Non-pigmented ciliary epithelial cell (primary cell): ENCODE measurements around the gene SRSF6.
"Not testable (repeated sequence)": the region's sequence is repeated elsewhere in the genome, so short reads cannot be mapped to it uniquely, and the experiment has no call there.

Experiments used
- DNase-seq: peaks from one replicate; pipeline ENCODE4 v3.0.0-alpha.2; 2010; ENCODE audit warnings: low read depth

The SRSF6 gene

DNA sequence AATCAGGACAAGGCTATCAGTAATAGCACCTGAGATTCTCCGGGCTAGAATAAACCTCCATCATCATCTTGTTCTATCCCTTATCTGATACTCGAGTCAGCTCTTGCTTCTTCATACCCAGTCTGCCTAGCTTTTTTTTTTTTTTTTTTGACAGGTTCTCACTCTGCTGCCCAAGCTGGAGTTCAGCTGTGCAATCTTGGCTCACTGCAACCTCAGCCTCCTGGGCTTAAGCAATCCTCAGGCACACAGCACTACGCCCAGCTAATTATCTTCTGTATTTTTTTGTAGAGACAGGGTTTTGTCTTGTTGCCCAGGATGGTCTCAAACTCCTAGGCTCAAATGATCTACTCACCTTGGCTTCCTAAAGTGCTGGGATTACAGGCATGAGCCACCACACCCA, 19.5 kb downstream of the SRSF6 start:
- DNase-seq = no peak

DNA sequence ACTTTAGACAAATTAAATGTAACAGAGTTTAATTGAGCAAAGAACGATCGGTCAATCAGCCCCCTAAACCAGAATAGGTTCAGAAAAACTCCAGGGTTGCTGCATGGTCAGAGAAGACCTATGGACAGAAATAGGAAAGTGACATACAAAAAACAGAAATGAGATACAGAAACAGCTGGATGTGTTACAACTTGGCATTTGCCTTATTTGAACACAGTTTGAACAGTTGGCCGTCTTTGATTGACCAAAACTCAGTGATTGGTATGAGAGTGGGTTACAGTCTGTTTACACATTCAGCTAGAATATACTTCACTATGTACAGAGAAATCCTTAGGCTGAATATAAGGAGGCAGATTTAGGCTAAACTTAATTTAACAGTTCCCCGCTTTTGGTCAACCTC, 19.9 kb downstream of the SRSF6 start:
- no peak for DNase-seq

DNA sequence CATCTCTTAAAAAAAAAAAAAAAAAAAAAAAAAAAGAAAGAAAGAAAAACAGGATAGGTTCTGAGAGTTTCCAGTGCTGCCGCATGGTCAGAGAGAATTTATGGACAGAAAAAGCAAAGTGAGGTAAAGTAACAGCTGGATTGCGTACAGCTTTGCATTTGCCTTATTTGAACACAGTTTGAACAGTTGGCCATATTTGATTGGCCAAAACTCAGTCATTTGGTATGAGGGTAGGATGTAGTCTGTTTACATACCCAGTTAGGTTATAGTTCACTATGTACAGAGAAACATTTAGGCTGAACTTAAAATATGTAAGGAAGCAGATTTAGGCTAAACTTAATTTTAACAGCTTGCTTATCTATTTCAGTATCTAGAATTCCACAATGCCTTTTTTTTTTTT, 32.3 kb downstream of the SRSF6 start:
- no peak for DNase-seq

DNA sequence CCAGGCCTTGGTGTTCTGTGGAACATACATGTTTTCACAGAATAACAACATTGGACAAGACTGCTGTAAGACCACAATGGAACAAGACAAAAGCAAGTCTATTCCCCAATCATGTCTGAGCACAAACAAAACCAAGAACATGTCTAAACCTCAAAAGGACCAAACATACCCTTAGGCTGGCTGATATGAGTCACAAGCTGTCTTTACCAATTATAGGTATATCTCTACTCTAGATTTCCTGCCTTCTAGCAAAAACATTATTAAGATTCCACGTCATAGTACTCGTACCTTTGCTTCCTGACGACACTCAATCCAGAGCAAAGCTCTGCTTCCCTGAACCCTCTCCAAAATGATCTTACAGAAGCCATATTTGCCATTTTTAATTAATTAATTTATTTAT, 34.4 kb downstream of the SRSF6 start:
- peak; percentile 18 for DNase-seq

DNA sequence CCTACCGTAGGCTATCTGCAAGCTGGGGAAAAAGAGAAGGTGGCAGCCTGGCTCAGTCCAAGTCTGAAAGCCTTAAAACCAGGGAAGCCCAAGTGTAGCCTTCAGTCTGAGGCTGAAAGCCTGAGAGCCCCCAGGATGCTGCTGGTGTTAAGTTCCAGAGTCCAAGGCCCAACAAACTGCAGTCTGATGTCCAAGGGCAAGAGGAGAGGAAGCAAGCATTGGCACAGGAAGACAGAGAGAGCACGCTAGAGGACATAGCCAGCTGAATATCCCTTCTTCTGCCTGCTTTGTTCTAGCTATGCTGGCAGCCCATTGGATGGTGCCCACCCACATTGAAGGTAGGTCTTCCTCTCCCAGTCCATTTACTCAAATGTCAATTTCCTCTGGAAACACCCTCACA, 37.7 kb downstream of the SRSF6 start:
- no peak for DNase-seq

DNA sequence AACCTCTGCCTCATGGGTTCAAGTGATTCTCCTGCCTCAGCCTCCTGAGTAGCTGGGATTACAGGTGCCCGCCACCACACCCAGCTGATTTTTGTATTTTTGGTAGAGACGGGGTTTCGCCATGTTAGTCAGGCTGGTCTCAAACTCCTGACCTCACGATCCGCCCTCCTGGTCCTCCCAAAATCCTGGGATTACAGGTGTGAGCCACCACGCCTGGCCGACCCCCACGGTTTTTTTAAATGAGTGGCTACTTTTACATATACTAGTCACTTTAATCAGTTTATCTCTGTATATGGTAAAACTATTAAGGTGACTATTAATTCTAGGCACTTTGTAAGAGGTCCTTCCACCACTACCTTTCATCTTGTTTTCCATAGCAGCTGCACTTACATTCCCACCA, 44.3 kb downstream of the SRSF6 start:
- DNase-seq = not testable (repeated sequence)

DNA sequence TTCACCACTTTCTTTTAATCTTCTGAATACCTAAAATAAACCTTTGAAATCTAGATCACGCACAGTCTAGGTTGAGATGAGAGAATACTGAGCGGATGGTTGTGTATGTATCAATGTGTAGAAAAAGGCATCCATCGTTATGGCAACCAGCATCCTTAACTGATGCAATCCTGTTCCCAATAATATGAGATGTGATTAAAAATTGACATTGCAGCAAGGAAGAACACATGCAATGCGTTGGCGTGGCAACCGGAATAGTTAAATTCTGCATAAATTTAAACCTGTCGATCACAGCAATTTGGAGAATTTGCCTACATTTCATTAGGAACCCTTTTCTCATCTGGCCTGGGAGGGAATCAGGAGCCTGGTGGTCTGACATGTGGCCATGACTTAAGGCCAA, 48.5 kb downstream of the SRSF6 start:
- no peak for DNase-seq

DNA sequence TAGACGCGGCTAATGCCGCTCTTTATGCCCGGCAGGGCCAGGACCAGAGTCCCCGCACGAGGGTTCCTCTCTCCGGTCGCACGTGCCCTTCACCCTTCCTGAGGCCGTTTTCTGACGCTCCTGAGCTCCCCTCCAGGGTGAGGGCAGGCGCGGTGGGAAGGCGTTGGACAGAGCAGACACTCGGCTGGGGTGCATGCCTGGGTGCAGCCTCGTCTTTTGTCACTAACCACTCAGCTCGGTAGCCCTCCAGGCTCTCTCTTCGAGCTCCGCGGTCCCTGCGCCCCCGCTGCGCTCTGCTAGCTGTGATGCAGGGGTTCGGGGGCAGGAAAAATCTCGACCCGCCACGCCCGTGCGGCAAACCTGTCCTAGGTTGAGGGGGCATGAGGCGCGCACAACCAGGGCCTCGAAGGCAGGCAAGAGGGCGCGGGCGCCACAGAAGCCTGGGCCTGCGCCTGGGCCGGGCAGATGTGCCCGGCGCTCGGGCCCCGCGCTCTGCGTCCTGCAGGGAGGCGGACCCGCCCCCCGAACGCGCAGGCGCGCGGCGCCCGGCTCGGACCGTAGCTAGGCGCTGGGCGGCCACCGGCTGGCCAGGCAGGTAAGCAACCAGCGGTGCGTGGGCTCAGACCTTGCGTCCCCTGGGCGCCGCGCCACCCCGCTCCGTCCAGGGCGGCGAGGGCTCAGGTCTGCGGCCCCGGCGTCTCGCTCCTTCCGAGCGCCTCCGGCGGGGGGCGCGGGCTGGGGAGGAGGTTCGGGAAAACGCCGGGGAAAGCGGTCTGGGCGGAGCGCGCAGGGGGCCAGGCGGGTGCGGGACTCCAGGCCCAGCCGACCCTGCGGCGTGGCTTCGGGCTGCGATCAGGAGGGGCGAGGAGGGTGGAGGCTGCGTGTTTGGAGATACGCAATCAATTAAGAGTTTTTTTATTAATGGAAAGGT, 49.7 kb downstream of the SRSF6 start, which contains the start of gene L3MBTL1:
L3MBTL1 (plus strand) TSS at position 548 of the 931 bp plus-strand sequence. CDS start 5,807 bp downstream, outside the sequence.
- no peak for DNase-seq

DNA sequence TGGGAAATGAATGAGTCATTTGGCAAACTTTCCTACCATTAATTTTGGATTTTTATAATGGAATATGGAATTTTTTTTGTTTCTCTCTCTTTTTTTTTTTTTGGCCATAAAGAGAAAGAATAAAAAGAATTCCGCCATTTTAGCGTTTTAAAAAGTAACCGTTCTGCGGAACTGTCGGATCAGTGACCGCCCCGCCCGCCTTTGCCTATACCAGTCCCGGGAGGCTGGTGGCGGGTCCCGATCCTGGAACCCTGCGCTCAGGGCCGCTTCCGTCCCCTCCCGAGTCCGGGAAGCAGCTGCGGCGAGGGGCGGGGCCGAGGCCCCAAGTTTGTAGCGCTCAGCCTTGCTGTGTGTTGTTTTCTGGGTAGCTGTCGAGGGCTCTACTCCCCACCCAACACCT, 50.4 kb downstream of the SRSF6 start:
- DNase-seq = no peak

DNA sequence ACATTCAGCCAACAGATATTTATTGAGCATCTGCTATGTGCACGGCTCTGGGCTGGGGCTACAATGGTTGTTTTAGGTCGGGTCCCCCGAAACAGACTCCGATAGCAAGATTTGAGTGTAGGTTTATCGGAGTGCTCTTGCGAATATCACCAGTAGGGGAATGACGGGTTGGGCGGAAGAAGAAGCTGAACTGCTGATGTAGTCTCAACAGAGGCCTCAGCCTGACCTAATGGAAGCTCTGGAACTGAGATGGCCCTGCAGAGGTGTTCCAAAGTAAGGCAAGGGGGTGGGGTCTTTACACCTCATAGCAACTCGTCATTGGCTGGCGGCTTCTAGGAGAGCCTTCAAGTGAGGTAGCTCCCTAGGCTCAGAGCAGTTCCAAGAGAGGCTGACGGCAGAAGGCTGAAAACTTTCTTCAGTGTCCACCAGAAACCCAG, 50.9 kb downstream of the SRSF6 start:
- DNase-seq = no peak

DNA sequence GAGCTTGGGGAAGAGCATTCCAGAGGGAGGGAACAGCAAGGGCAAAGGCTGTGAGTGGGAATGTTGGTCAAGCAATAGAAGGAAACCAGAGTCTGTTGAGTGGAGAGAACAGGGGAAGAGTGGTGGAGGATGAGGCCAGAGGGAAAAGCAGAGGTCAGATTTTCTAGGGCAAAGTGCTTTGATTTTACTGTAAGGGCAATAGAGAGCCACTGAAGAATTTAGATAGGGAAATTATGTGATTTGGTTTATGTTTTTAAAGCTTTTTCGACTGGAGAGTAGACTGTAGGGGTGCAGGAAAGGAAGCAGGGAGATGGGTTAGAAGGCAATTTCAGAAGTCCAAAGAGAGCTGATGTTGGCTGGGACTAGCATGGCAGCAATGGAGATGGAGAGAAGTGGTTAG, 54.2 kb downstream of the SRSF6 start:
- DNase-seq = no peak

DNA sequence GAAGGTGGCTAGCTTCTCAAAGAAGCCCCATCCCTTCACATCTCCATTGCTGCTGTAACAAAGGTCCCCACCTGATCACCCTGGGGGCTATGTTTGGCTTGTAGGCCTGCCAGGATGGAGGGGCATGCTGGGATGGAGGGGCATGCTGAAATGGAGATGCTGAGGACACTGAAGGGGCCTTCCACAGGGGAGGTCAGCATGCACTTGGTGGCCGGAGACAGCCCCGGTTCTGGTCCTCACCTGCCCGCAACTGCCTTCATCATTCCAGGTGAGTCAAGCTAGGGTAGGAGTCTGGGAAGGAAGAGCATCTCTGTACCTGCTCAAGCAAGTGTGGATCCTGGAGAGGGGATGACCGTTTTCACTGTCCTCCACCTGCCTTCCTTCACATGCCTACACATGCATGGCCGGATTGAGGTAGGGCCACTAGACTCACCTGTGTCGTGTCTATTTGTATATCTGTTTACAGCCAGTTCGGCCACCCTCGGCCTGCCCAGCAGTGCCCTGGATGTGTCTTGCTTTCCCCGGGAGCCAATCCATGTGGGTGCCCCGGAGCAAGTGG, 55.8 kb downstream of the SRSF6 start:
- no peak for DNase-seq
